ENCODE data around the gene AQP3.

DNA sequence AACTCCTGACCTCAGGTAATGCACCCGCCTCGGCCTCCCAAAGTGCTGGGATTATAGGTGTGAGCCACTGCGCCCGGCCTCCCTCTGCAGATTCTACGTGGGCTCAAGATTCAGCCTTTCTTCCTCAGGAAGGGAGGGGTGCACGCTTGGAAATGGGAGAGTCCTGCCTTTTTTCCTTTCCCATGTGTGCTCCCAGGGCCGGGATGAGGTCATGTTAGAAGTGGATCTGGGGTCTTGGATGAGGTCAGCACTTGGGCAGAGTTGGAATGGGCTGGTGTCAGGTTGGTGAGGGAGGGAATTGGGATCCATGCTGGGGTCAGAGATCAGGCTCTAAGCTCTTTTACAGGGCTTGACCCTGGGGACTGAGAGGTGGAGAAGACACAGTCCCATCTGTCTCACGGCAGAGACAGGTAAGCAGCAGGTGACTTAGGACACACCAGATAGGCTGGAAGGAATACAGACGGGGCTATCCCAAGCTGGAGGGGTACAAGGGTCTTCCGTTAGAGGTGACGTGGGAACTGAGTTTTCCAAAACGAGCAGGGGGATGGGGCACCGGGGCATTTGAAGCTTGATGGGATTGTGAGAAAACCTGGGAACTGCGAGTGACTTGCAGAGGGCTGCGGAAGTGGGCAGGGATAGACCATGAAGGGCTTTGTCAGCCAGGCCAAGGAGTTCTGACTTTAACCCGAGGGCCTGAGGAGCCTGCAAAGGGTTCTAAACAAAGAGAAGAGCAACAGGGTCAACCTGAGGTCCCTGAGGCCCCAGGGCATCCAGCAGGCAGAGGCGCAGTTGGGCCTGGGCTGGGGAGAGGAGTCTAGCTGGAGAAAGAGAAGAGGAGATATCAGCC, 43.2 kb downstream of the AQP3 start:
- TF ChIP-seq CTCF (IDR thresholded peaks at IDR 0.05; ENCODE audit: borderline replicate concordance, extremely low read depth, low read length, poor library complexity, severe bottlenecking), result no peak
- no peak for TF ChIP-seq EZH2 (IDR thresholded peaks at IDR 0.05; ENCODE audit: borderline replicate concordance, low read depth, low read length, severe bottlenecking)

All from DND-41 (cell line).